GM18519 (cell line): ENCODE results near the gene EIF5.

Source experiments
- ATAC-seq: cut with Tn5 transposase; IDR thresholded peaks from one replicate; pipeline ENCODE4 v1.9.1; 2021; ENCODE audit warnings: mild to moderate bottlenecking, moderate library complexity; ENCODE audit not compliant: unreplicated experiment, low FRiP score

EIF5 gene

DNA sequence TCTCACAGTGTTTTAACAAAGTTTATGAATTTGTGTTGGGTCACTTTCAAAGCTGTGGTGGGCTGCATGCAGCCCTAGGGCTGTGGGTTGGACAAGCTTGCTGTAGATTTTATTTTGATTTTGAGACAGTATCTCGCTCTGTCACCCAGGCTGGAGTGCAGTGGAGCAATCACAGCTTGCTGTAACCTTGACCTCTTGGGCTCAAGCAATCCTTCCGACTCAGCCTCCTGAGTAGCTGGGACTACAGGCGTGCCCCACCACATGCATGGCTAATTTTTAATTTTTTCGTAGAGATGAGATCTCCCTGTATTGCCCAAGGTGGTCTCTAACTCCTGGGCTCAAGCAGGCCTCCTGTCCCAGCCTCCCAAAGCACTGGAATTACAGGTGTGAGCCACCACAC, 56.6 kb downstream of the EIF5 start:
- ATAC-seq = no peak

GRCh38 chr14:103391048-103391447, 57.0 kb downstream of the EIF5 start:
- no peak for ATAC-seq

DNA sequence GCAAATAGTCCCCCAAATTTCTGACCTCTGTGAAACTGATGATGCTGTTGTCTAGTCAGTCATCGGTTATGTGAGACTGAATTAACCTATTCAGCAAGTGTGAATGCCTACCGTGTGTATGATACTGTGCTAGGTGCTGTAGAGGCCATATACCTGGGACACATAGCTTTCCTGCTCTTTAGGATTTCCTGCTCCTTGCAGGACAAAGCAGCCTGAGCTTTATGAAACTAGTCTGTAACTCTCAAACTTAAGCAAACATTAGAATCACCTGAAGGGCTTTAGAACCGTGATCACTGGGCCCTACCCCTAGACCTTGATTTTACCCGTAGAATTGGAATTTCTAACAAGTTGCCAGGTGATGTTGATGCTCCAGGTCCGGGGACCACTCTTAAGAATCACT, 58.1 kb downstream of the EIF5 start:
- ATAC-seq = no peak

GRCh38 chr14:103392572-103392971, 58.5 kb downstream of the EIF5 start:
- ATAC-seq = no peak

- no peak for ATAC-seq
These were observed 59.0 kb downstream of the EIF5 start for GRCh38 chr14:103393070-103393469.

- no peak for ATAC-seq
These were observed 59.9 kb downstream of the EIF5 start for GRCh38 chr14:103393676-103394626.
